ENCODE results near the gene RNF126.
"Not testable (repeated sequence)": the region's sequence is repeated elsewhere in the genome, so short reads cannot be mapped to it uniquely, and the experiment has no call there.

Gene RNF126

GRCh38 chr19:677201-677600 is 14.2 kb upstream of the RNF126 start:
- H3K4me3 ChIP-seq (ENCODE audit: low read depth, low read length) = peak overlapping the region; percentile 75
- TF ChIP-seq CTCF (IDR thresholded peaks at IDR 0.05; ENCODE audit: low read depth, low read length) = no peak

GRCh38 chr19:676339-677105 is 13.5 kb upstream of the RNF126 start, which contains the start of gene FSTL3:
Gene FSTL3 (plus strand): TSS chr19:676392. CDS start chr19:676424, 32 bp downstream.
- H3K4me3 ChIP-seq (ENCODE audit: low read depth, low read length) = peak within 1 kb of the TSS; percentile 75
- TF ChIP-seq CTCF (IDR thresholded peaks at IDR 0.05; ENCODE audit: low read depth, low read length) = no peak

GRCh38 chr19:676007-676338 is 13.0 kb upstream of the RNF126 start:
- peak overlapping the region; percentile 75 for H3K4me3 ChIP-seq (ENCODE audit: low read depth, low read length)

GRCh38 chr19:674282-675151 is 11.5 kb upstream of the RNF126 start:
- TF ChIP-seq CTCF (IDR thresholded peaks at IDR 0.05; ENCODE audit: low read depth, low read length) = no peak
- no peak overlapping the region for H3K4me3 ChIP-seq (ENCODE audit: low read depth, low read length)

More at GRCh38 chr19:676007-676338, 13.0 kb upstream of the RNF126 start:
- no peak for TF ChIP-seq CTCF (IDR thresholded peaks at IDR 0.05; ENCODE audit: low read depth, low read length)

GRCh38 chr19:670609-671075 is 7.6 kb upstream of the RNF126 start:
- TF ChIP-seq CTCF (IDR thresholded peaks at IDR 0.05; ENCODE audit: low read depth, low read length) = no peak
- H3K4me3 ChIP-seq (ENCODE audit: low read depth, low read length) = no peak overlapping the region

- not testable (repeated sequence) for H3K4me3 ChIP-seq (ENCODE audit: low read depth, low read length)
Observed at GRCh38 chr19:668675-669434, 5.8 kb upstream of the RNF126 start.

- not testable (repeated sequence) for H3K4me3 ChIP-seq (ENCODE audit: low read depth, low read length)
Observed at GRCh38 chr19:666985-667573, 4.1 kb upstream of the RNF126 start.

Measured in WI38 (cell line).